Stimulated activated CD4-positive, alpha-beta T cell treated with anti-CD3 and anti-CD28 coated beads, Interleukin-4, amount 100 ng/mL, for 4 hours (primary cell): ENCODE data around the gene FAM53B.

Experiments
- DNase-seq, 2 experiments: peaks; one replicate each; pipeline ENCODE4 v3.0.0-alpha.2; 2020

Gene FAM53B

DNA sequence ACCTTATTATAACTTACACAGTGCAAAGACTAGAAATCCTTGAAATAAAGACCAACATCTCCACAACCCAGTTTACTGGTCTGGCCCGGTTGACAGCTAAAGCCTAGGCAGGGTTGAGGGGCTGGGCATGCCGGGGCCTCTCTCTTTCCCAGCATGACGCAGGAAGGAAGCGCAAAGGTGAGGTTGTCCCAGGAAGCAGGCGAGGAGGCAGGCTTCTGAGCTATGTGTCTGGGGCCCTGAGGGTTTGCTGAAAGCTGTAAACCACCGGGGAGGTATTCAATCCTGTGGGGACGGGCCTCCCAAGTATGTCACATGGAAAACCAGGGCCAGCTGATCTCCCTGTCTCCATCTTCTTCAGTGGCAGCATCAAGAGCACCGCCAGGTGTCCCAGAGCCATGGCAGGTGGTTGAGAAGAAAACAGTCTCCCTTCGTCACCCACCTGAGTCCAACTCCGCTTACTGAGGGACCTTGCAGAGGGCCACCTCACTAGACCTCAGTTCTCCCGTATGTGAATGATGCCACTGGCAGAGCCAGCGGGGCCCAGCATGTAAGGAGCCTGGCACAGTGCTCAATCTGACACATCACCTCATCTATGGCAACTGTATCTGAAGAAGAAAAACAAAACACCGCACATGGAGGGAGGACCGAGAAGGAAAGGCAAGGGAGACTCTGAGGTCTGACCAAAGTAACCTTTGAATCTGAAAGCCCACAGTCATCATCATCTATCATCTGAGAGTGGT lies 49.5 kb downstream of the FAM53B start:
- DNase-seq, result no peak

DNA sequence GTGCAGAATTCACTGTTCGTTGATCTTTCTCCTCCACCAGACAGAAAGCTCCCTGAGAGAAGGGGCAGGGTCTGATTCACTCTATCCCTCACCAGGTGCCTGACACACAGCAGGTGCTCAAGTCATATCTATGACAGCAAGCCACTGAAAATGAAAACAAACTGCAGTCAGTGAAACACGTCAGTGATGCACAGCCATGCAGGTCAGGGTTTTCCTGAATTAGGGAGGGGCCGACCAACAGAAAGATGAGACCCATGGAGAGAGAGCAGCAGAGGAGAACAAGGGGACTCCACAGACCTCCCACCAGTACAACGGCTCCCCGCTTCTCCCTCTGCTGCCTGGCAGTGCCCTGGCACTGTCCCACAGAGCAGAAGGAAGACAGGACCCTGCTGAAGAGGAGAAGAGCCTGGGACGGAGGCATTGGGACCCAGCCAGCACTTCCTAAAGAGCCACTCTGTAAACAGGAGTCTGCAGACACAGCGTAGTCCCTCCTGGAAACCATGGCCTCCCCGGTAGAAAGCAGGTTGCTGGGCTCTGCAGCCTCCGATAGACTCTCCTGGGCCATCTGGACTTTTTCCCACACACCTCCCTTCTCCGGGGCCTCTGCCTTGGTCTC lies 50.3 kb downstream of the FAM53B start:
- DNase-seq, result no peak

- no peak for DNase-seq
Measured at GRCh38 chr10:124693396-124693795, 50.8 kb downstream of the FAM53B start.

DNA sequence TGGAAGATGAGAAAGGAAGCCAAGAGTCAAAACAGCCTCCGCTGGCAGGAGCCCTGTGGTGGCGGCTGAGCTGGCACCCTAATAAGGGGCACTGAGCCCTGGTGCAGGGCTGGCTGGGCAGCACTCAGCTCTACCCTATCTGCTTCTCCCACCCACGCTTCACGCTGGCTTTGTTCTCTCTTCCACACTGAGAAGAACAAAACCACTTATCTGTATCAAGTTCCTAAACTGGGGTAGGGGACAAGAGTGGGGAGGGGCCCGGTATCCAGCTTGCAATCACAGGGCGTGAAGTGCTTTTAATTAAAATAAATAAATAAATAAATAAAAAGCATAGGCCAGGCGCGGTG lies 52.1 kb downstream of the FAM53B start:
- no peak for DNase-seq

DNA sequence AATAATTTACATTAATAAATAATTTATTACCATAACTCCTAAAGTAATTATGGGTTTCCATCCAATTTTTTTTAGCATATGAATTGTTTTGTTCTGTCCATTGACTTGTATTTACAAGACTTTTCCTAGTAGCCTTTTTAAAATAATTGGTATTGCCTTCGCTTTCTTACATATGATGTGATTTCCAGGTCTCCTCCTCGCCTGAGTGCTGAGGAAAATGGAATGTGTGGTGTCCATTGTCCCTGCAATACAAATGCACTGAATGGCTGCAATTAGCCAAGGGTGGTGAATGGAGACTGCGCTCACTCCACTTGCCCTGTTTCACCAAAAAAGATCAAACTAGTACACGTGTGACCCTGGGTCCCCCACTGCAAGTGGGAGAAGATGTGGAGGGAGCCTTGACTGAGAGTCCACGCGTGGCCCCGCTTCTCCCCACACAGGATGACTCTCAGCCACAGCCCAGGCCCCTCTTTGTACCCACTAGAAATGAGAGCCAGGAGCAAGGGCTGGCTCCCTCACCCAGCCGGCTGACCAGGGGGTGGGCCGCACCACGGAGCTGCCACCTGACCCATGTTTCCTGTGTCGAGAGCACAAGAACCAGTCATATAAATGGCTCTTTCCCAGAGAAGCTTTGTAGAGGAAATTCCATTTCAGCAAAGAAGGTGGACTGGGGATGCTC lies 52.6 kb downstream of the FAM53B start:
- no peak for DNase-seq

DNA sequence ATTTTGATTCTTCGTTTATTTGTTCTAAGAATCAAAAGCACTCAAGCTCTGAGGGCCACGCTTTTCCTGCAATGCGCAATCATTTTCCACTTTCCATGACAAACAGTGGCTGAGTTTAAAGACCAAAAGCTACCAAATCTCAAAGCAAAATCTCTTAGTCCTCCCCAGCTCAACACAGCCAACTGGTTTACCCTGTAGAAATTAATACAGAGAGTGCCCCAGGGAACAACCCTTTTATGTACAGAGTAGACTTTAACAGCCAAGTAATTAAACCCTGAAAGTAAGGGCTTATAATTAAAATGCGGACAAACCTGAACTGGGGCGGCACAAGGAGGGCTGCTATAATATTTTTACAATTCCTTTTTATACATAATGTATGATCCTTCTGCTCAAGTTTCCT lies 53.2 kb downstream of the FAM53B start:
- DNase-seq, result no peak

GRCh38 chr10:124689911-124690498 lies 54.2 kb downstream of the FAM53B start:
- no peak for DNase-seq

GRCh38 chr10:124688889-124689670 lies 55.1 kb downstream of the FAM53B start:
- DNase-seq, result peak; percentile 33 to 49

DNA sequence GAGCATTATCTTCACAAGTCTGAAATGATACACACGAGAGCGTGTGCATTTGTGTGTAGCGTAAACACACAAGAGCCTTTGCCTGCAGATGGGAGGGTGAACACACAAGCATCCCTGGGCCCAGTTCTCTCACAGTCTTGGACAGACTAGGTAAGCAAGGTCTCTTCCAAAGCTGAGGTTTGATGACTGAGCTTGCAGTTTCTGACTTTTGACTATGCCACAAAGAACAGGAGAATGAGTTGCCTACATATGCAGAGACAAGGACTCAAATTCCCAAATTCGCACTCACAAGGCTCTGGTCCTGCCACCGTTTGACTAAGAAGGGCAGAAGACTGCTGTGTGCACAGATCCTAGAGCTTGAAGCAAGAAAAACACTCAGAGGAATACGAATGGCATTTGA lies 55.8 kb downstream of the FAM53B start:
- DNase-seq, result no peak

DNA sequence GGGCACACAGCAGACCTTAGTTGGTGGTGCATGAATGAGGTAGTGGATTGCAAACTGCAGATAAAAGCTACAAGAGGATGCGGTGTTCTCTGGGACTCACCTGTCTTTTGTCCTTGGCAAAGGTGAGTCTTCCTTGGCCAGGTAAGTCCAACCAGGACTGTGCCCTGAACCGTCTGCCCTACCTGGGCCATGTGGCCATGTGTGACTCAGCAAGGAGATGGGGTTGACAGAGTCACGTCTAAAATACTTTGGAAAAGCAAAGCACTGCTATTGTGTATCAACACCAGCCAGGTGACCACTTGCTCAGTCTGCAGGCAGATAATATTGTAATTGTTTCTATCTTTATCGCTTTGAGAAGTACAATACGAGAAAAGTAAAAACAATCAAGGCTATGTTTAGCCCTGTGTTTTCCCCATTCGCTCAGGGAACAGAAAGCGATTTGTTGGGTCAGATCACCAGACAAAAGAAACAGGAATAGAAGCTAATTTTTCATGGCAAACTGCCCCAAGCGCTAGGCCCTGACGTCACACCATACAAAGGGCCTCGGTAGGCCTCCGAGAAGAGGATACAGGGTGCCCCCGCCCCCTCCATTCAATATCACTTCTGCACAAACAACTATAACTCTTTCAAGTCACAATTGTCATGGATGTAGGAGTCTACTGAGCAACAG lies 57.3 kb downstream of the FAM53B start:
- no peak for DNase-seq

GRCh38 chr10:124685261-124685660 lies 58.9 kb downstream of the FAM53B start:
- DNase-seq, result no peak

- DNase-seq, result no peak
Measured at GRCh38 chr10:124683814-124684213, 60.4 kb downstream of the FAM53B start.

DNA sequence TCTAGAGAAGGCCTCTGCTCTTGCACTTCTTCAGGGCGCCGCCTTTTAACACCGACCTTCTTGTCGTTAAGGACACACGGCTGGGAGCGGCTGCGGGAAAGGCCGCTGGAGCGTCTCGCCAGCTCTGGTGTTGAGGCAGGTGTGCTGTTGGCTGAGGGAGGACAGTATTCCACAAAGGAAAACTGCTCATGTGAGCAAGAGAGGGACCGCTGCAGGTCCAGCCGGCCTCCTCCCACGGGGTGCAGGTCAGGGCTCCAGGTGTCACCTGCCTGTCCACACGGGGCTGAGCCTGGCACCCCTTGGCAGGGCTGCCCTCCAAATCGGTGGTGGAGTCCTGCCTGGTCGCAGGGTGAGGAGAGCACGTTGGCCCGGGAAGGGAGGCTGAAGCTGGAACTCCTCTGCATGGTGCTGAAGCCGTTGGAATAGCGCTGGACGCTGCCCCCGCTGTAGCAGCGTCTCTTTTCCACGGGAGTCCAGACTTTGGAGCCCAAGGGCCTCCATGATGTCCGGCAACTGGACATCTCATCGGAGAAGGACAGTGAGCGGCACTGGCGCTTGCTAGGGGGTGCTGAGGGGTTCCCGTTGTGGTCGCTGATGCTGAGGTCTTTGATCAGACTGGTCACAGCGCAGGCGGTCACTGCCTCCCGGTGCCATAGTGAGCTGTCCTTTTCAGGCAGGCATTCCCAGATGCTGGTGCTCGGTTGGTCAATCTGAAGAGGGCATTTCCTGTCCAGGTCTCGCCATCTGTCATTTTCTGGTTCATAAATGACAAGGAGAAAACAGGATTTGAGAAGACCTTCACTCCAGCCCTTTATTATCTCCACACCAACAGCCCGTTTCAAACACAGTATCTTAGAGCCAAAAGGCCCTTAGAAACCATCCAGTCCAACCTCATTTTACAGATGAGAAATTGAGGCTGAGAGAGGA lies 62.3 kb downstream of the FAM53B start:
- DNase-seq, result no peak

- DNase-seq, result no peak
Measured at GRCh38 chr10:124681091-124681490, 63.1 kb downstream of the FAM53B start.

GRCh38 chr10:124680675-124681074 lies 63.5 kb downstream of the FAM53B start:
- DNase-seq, result no peak

- no peak for DNase-seq
Measured at GRCh38 chr10:124679401-124679800, 64.8 kb downstream of the FAM53B start.

GRCh38 chr10:124678557-124679240 lies 65.5 kb downstream of the FAM53B start:
- DNase-seq, result peak in 1 of 2 experiments; percentile 42

DNA sequence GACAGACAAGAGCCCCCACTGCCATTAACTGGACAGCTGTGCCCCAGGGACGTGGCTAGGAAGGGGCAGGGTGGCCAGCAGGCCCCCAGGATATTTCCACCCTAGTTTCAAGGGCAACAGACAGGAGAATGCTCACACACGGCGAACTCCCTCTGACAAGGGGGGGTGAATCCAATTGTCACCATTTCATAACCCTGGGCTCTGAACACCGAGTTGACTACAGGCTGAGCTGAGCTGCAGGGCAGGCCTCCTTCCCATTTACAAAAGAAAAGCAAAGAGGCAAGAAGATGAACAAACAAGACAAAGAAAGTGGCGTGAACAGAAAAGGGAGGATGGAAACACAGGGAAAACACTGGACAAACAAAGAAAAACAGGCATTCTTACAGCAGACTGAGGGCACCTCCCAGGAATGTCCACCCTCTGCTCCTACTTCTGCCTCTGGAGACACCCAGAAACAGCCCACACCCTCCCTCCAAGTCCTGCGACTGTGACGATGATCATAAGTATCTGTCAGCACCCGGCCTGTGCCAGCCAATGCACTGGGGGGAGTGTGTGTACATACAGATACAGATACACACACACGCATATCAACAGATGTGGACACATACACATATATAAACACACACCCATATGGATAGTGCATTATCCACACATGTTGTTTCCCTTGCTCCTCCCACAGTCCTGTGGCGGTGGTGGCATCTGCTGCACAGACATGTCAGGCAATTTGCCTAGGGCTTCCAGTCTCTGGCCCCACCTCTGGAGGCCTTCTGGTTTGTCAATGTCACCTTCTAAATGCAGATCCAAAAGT lies 66.2 kb downstream of the FAM53B start:
- DNase-seq, result no peak

- no peak for DNase-seq
Measured at GRCh38 chr10:124677293-124677699, 66.9 kb downstream of the FAM53B start.
